Caco-2 (cell line): ENCODE data around the gene SMG1. TPM values are rescaled to one million over a fixed set of nuclear protein-coding genes. Genes with fewer than 3 reads are reported as not detected.

Source experiments
- BruUV-seq: library from RNA; stranded (reverse); fragments of 400-500 nt; replicated peaks from 2 replicates; lab custom pipeline; 2021; lab: Mats Ljungman, UMichigan
- CTCF ChIA-PET: fragments of 300-600 bp; sonication (Branson Sonifier 250); formaldehyde crosslinking; loops from one replicate; lab custom pipeline; 2022; ENCODE audit warnings: antibody characterized with exemption; lab: Charles Lee
- POLR2A ChIA-PET: fragments of 300-600 bp; sonication (Branson Sonifier 250); formaldehyde crosslinking; loops from one replicate; lab custom pipeline; 2022; ENCODE audit warnings: antibody characterized with exemption; lab: Charles Lee
- DNase-seq, 2 experiments: peaks; one replicate each; pipeline versions ENCODE4 v3.0.0 to v3.0.0-alpha.2; 2020 to 2022
- H3K27me3 ChIP-seq: replicated peaks from 2 replicates; pipeline ENCODE4 v1.6.0; 2011; ENCODE audit warnings: low read length; ENCODE audit not compliant: control insufficient read depth, insufficient read depth
- H3K36me3 ChIP-seq: 2 replicates; pipeline ENCODE4 v1.5.1; 2011; ENCODE audit warnings: low read length; ENCODE audit not compliant: control insufficient read depth, insufficient read depth
- H3K4me1 ChIP-seq: fragments of 250-450 bp; sonication (Bioruptor Pico); 2 replicates; pipeline ENCODE4 v1.5.1; 2020; ENCODE audit warnings: mild to moderate bottlenecking
- H3K4me3 ChIP-seq: 2 replicates; pipeline ENCODE4 v1.5.1; 2011; ENCODE audit warnings: low read depth, mild to moderate bottlenecking, control low read depth, low read length
- H3K9me3 ChIP-seq: fragments of 250-450 bp; sonication (Bioruptor Pico); 2 replicates; pipeline ENCODE4 v1.5.1; 2020; ENCODE audit warnings: mild to moderate bottlenecking, moderate library complexity
- H3K27ac Mint-ChIP-seq: one replicate; pipeline ENCODE4 v1.8.0; 2022; ENCODE audit warnings: mixed read lengths; ENCODE audit not compliant: unreplicated experiment
- H3K27me3 Mint-ChIP-seq: one replicate; pipeline ENCODE4 v1.8.0; 2022; ENCODE audit warnings: mixed read lengths; ENCODE audit not compliant: insufficient read depth, unreplicated experiment
- H3K36me3 Mint-ChIP-seq: one replicate; pipeline ENCODE4 v1.8.0; 2022; ENCODE audit warnings: mild to moderate bottlenecking, mixed read lengths; ENCODE audit not compliant: insufficient read depth, unreplicated experiment
- H3K4me1 Mint-ChIP-seq: one replicate; pipeline ENCODE4 v1.8.0; 2022; ENCODE audit warnings: low read depth, mixed read lengths; ENCODE audit not compliant: unreplicated experiment
- H3K4me3 Mint-ChIP-seq: one replicate; pipeline ENCODE4 v1.8.0; 2022; ENCODE audit warnings: mild to moderate bottlenecking, moderate library complexity, mixed read lengths; ENCODE audit not compliant: unreplicated experiment
- H3K9me3 Mint-ChIP-seq: one replicate; pipeline ENCODE4 v1.8.0; 2022; ENCODE audit warnings: mixed read lengths; ENCODE audit not compliant: unreplicated experiment
- intact Hi-C: fragments of 100-400 bp; cut with micrococcal nuclease; formaldehyde crosslinking; loops from one replicate; pipeline ENCODE4 v1.10.0; 2022; ENCODE audit not compliant: unreplicated experiment
- total RNA-seq: library from RNA; stranded (reverse); gene quantifications from 2 replicates; pipeline ENCODE4 v1.2.3, GENCODE V29; 2022
- TF ChIP-seq, protein P1 (sequence below), 2 experiments: fragments of 200-600 bp in 1 of 2; IDR thresholded peaks; 1 replicate in 1 of 2; 2 replicates in 1 of 2; pipeline versions ENCODE4 v1.5.1 to v1.8.0; 2011 to 2022; ENCODE audit warnings: antibody characterized with exemption in 1 of 2, control low read depth in 1 of 2, inconsistent platforms in 1 of 2, low read depth in 1 of 2, low read length in 1 of 2, mild to moderate bottlenecking in 1 of 2, moderate library complexity in 1 of 2; ENCODE audit not compliant: insufficient read depth in 1 of 2, severe bottlenecking in 1 of 2, unreplicated experiment in 1 of 2

Gene SMG1
- total RNA-seq, 1 experiment from 2014 or later = 79.1 TPM

DNA sequence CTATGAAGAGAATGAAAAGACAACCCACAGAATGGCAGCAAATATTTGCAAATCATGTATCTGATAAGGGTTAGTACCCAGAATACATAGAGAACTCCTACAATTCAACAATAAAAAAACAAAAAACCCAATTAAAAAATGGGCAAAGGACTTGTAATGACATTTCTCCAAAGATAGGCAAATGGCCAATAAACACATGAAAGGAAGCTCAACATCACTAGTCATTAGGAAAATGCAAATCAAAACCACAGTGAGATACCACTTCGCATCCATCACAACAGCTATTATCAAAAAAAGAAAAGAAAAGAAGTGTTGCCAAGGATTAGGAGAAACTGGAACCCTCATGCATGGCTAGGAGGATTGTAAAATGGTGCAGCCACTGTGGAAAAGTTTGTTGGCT lies 79.8 kb downstream of the SMG1 start:
- no peak for DNase-seq
- H3K9me3 Mint-ChIP-seq = no peaks in the 10 kb centered on the region
- no peaks in the 10 kb centered on the region; the same call in none of the 2 replicates for H3K36me3 ChIP-seq
- ChIA-PET POLR2A (no interaction called here), CTCF (no interaction called here)
- H3K27ac Mint-ChIP-seq = no peak overlapping the region
- H3K4me1 Mint-ChIP-seq = no peaks in the 10 kb centered on the region
- no peaks in the 10 kb centered on the region for H3K27me3 ChIP-seq
- no peaks in the 10 kb centered on the region for H3K27me3 Mint-ChIP-seq
- TF ChIP-seq, protein P1, sequence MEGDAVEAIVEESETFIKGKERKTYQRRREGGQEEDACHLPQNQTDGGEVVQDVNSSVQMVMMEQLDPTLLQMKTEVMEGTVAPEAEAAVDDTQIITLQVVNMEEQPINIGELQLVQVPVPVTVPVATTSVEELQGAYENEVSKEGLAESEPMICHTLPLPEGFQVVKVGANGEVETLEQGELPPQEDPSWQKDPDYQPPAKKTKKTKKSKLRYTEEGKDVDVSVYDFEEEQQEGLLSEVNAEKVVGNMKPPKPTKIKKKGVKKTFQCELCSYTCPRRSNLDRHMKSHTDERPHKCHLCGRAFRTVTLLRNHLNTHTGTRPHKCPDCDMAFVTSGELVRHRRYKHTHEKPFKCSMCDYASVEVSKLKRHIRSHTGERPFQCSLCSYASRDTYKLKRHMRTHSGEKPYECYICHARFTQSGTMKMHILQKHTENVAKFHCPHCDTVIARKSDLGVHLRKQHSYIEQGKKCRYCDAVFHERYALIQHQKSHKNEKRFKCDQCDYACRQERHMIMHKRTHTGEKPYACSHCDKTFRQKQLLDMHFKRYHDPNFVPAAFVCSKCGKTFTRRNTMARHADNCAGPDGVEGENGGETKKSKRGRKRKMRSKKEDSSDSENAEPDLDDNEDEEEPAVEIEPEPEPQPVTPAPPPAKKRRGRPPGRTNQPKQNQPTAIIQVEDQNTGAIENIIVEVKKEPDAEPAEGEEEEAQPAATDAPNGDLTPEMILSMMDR (IDR thresholded peaks at IDR 0.05; ENCODE audit: insufficient read depth in 1 of 2, low read depth in 1 of 2, low read length in 1 of 2, severe bottlenecking in 1 of 2, unreplicated experiment in 1 of 2) = no peak
- H3K4me3 Mint-ChIP-seq = no peak overlapping the region
- no peak overlapping the region for H3K4me3 ChIP-seq
- intact Hi-C loops = no loop called here
- H3K36me3 Mint-ChIP-seq = peaks cover 75% of the 10 kb centered on the region
- H3K9me3 ChIP-seq = no peaks in the 10 kb centered on the region
- H3K4me1 ChIP-seq = no peaks in the 10 kb centered on the region
- no TSS peak for BruUV-seq

DNA sequence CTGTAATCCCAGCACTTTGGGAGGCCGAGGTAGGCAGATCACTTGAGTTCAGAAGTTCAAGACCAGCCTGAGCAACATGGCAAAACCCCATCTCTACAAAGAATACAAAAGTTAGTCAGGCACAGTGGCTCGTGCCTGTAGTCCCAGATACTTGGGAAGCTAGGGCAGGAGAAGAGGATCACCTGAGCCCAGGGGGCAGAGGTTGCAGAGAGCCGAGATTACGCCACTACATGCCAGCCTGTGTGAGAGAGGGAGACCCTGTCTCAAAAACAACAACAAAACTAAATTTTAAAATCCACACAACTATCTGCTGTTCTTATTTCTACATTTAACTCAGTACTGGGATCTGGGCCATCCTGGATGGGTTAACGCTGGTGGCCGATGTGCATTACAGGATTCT lies 83.6 kb downstream of the SMG1 start:
- Mint-ChIP-seq H3K27me3 (no peaks in the 10 kb centered on the region), H3K27ac (no peak overlapping the region), H3K36me3 (peaks cover 89% of the 10 kb centered on the region), H3K4me1 (peaks cover 14% of the 10 kb centered on the region), H3K9me3 (no peaks in the 10 kb centered on the region), H3K4me3 (no peak overlapping the region)
- TF ChIP-seq, protein P1 (IDR thresholded peaks at IDR 0.05; ENCODE audit: insufficient read depth in 1 of 2, low read depth in 1 of 2, low read length in 1 of 2, severe bottlenecking in 1 of 2, unreplicated experiment in 1 of 2) = no peak
- Histone ChIP-seq H3K4me3 (no peak overlapping the region), H3K4me1 (no peaks in the 10 kb centered on the region), H3K36me3 (peaks cover 1% of the 10 kb centered on the region; the same call in 1 of the 2 replicates), H3K9me3 (no peaks in the 10 kb centered on the region), H3K27me3 (no peaks in the 10 kb centered on the region)
- ChIA-PET POLR2A (no interaction called here), CTCF (no interaction called here)
- BruUV-seq = no TSS peak
- intact Hi-C loops = no loop called here
- DNase-seq = no peak

DNA sequence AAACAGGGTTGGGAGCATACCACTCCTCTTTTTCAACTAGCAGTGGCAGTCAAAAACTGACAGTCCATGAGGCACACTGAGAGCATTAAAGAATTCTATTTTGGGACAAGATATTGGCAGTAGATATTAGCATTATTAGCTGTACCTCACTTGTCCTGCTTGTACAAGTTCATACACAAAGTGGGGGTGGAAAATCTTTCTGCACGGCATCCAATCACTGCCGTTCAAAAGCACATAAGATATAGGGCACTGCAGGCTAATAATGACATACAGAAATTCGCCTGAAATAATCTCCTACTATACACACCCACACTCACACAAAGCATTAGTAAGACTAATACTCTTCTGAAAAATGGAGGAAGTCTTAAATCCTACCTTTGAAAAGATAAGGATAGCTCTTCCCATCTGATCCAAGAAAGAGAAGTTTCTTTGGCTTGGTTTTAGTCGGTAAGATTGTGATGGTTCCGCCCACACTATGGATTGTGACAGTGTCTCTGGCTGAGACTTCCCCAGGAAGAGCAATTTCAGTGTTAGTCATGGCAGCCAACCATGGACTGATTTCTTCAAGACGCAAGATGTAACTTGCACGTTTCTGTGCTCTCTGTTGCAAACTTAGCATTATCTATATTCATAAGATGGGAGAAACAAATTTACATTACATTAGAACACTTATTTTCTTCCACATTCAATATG lies 84.2 kb downstream of the SMG1 start:
- intact Hi-C loops = no loop called here
- H3K4me3 ChIP-seq = no peak overlapping the region
- Mint-ChIP-seq H3K9me3 (no peaks in the 10 kb centered on the region), H3K36me3 (peaks cover 90% of the 10 kb centered on the region), H3K4me1 (peaks cover 14% of the 10 kb centered on the region), H3K27ac (no peak overlapping the region), H3K4me3 (no peak overlapping the region), H3K27me3 (no peaks in the 10 kb centered on the region)
- H3K4me1 ChIP-seq = no peaks in the 10 kb centered on the region
- ChIA-PET CTCF (no interaction called here), POLR2A (no interaction called here)
- peaks cover 1% of the 10 kb centered on the region; the same call in 1 of the 2 replicates for H3K36me3 ChIP-seq
- TF ChIP-seq, protein P1 (IDR thresholded peaks at IDR 0.05; ENCODE audit: insufficient read depth in 1 of 2, low read depth in 1 of 2, low read length in 1 of 2, severe bottlenecking in 1 of 2, unreplicated experiment in 1 of 2) = no peak
- H3K9me3 ChIP-seq = no peaks in the 10 kb centered on the region
- BruUV-seq = no TSS peak
- DNase-seq = no peak
- no peaks in the 10 kb centered on the region for H3K27me3 ChIP-seq
